Measurements from ENCODE around the gene ARHGAP23. TPM values are rescaled to one million over a fixed set of nuclear protein-coding genes. Genes with fewer than 3 reads are reported as not detected.

The ARHGAP23 gene
- polyA plus RNA-seq, 3 donors = 0.03 to 0.21 (median 0.09) TPM

GRCh38 chr17:38559051-38559879 is 131.0 kb downstream of the ARHGAP23 start:
- Histone ChIP-seq H3K9me3 (replicated peaks in 1 of 2; ENCODE audit: control insufficient read depth in 1 of 2, insufficient read depth in 1 of 2, low read length in 2 of 2) (peaks cover 0 to 28% of the 10 kb centered on the region in 2 donors), H3K79me2 (ENCODE audit: insufficient read depth, low read length) (no peaks in the 10 kb centered on the region), H4K20me1 (ENCODE audit: insufficient read depth, low read length) (peaks cover 5% of the 10 kb centered on the region), H3K4me3 (replicated peaks in 1 of 3; ENCODE audit: low read depth in 2 of 3, low read length in 3 of 3) (peak overlapping the region in 2 of 3 experiments; percentile 7 to 75), H3K4me2 (replicated peaks; ENCODE audit: extremely low read depth, low read length, poor library complexity, severe bottlenecking) (peak overlapping the region; percentile 94), H3K36me3 (replicated peaks in 1 of 2; ENCODE audit: control insufficient read depth in 1 of 2, insufficient read depth in 2 of 2, low read length in 2 of 2) (no peaks in the 10 kb centered on the region), H3K27ac (ENCODE audit: low read depth in 1 of 2, low read length in 2 of 2) (no peak overlapping the region), H3K9ac (ENCODE audit: insufficient read depth, low read length, poor library complexity, severe bottlenecking) (no peak overlapping the region), H3K4me1 (ENCODE audit: control insufficient read depth in 1 of 2, insufficient read depth in 2 of 2, low read length in 2 of 2) (peaks cover 38 to 48% of the 10 kb centered on the region in 2 donors), H2AFZ (ENCODE audit: insufficient read depth, low read depth, low read length, poor library complexity, severe bottlenecking) (peak overlapping the region; percentile 84), H3K27me3 (ENCODE audit: control insufficient read depth in 2 of 2, insufficient read depth in 2 of 2, low read length in 2 of 2) (peaks cover 38 to 55% of the 10 kb centered on the region in 2 donors)
- TF ChIP-seq, protein P1, sequence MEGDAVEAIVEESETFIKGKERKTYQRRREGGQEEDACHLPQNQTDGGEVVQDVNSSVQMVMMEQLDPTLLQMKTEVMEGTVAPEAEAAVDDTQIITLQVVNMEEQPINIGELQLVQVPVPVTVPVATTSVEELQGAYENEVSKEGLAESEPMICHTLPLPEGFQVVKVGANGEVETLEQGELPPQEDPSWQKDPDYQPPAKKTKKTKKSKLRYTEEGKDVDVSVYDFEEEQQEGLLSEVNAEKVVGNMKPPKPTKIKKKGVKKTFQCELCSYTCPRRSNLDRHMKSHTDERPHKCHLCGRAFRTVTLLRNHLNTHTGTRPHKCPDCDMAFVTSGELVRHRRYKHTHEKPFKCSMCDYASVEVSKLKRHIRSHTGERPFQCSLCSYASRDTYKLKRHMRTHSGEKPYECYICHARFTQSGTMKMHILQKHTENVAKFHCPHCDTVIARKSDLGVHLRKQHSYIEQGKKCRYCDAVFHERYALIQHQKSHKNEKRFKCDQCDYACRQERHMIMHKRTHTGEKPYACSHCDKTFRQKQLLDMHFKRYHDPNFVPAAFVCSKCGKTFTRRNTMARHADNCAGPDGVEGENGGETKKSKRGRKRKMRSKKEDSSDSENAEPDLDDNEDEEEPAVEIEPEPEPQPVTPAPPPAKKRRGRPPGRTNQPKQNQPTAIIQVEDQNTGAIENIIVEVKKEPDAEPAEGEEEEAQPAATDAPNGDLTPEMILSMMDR (IDR thresholded peaks at IDR 0.05) = peak; percentile 13
- H3K27ac Mint-ChIP-seq = peak overlapping the region; percentile 34 to 83 (median 73)
- H3K27me3 Mint-ChIP-seq (ENCODE audit: low read depth in 3 of 3) = peaks cover 54 to 81% (median 56%) of the 10 kb centered on the region in 3 donors
- peak; percentile 64 to 81 (median 77) for DNase-seq
- 0% methylated on average over 33 of the region's 44 CpGs for WGBS (ENCODE audit: insufficient coverage)
- intact Hi-C loops (cut with micrococcal nuclease) = loop anchor here (2.0 to 10.0 kb wide), 3 partner anchors 22 to 108 kb away; no protein-coding TSS in a partner anchor
- peaks cover 46% of the 10 kb centered on the region for H3K4me1 Mint-ChIP-seq
- peaks cover 6 to 36% (median 18%) of the 10 kb centered on the region in 7 donors for H3K9me3 Mint-ChIP-seq
- peaks cover 5 to 6% of the 10 kb centered on the region in 2 donors for H3K36me3 Mint-ChIP-seq
- H3K4me3 Mint-ChIP-seq = peak overlapping the region; percentile 81 to 90

DNA sequence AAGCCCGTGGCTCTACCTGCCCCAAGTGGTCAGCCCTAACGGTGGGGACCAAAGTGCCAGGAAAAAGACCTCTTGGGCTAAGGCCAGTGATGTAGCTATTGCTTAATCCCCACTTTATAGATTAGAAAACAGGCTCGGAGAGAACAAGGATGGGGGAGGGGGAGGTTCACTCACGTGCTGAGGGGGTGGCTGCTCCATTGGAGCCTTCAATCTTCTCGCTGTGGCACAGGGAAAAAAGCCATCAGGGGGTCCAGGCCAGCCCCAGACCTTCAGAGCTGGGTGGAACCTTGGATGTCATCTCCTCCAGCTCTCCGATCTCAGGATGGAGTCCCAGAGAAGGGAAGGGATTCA is 131.6 kb downstream of the ARHGAP23 start:
- no peaks in the 10 kb centered on the region for H3K79me2 ChIP-seq (ENCODE audit: insufficient read depth, low read length)
- Mint-ChIP-seq H3K36me3 (peaks cover 5 to 8% of the 10 kb centered on the region in 2 donors), H3K9me3 (peaks cover 6 to 39% (median 18%) of the 10 kb centered on the region in 7 donors), H3K27me3 (ENCODE audit: low read depth in 3 of 3) (peaks cover 58 to 83% (median 62%) of the 10 kb centered on the region in 3 donors), H3K27ac (no peak overlapping the region), H3K4me1 (peaks cover 46% of the 10 kb centered on the region), H3K4me3 (peak overlapping the region; percentile 49 to 88)
- no peak overlapping the region for H3K27ac ChIP-seq (ENCODE audit: low read depth in 1 of 2, low read length in 2 of 2)
- no peak overlapping the region for H3K9ac ChIP-seq (ENCODE audit: insufficient read depth, low read length, poor library complexity, severe bottlenecking)
- H2AFZ ChIP-seq (ENCODE audit: insufficient read depth, low read depth, low read length, poor library complexity, severe bottlenecking) = no peak overlapping the region
- H3K9me3 ChIP-seq (replicated peaks in 1 of 2; ENCODE audit: control insufficient read depth in 1 of 2, insufficient read depth in 1 of 2, low read length in 2 of 2) = peaks cover 0 to 28% of the 10 kb centered on the region in 2 donors
- H3K27me3 ChIP-seq (ENCODE audit: control insufficient read depth in 2 of 2, insufficient read depth in 2 of 2, low read length in 2 of 2) = peaks cover 42 to 61% of the 10 kb centered on the region in 2 donors
- H4K20me1 ChIP-seq (ENCODE audit: insufficient read depth, low read length) = peaks cover 5% of the 10 kb centered on the region
- H3K4me3 ChIP-seq (replicated peaks in 1 of 3; ENCODE audit: low read depth in 2 of 3, low read length in 3 of 3) = peak overlapping the region in 1 of 3 experiments; percentile 75
- TF ChIP-seq, protein P1 (IDR thresholded peaks at IDR 0.05) = no peak
- intact Hi-C loops (cut with micrococcal nuclease) = loop anchor here (2.0 to 10.0 kb wide), 3 partner anchors 21 to 107 kb away; no protein-coding TSS in a partner anchor
- peaks cover 38 to 48% of the 10 kb centered on the region in 2 donors for H3K4me1 ChIP-seq (ENCODE audit: control insufficient read depth in 1 of 2, insufficient read depth in 2 of 2, low read length in 2 of 2)
- 17% methylated on average over 2 of the region's 6 CpGs for WGBS (ENCODE audit: insufficient coverage)
- H3K36me3 ChIP-seq (replicated peaks in 1 of 2; ENCODE audit: control insufficient read depth in 1 of 2, insufficient read depth in 2 of 2, low read length in 2 of 2) = no peaks in the 10 kb centered on the region
- peak overlapping the region; percentile 94 for H3K4me2 ChIP-seq (replicated peaks; ENCODE audit: extremely low read depth, low read length, poor library complexity, severe bottlenecking)
- no peak for DNase-seq
